HepG2 (cell line): ENCODE measurements around the gene ADGRF1. TPM values are rescaled to one million over a fixed set of nuclear protein-coding genes. Genes with fewer than 3 reads are reported as not detected.
A peak's percentile ranks its signal among the peaks of the same experiment; 100 is the strongest.

Experiments used
- ARID2 ChIP-seq: sonication (generic); formaldehyde crosslinking; IDR thresholded peaks from 2 replicates; pipeline ENCODE4 v1.8.1; 2022; ENCODE audit warnings: mild to moderate bottlenecking, missing genetic modification reagents, borderline replicate concordance
- ATAD3A ChIP-seq: sonication (generic); formaldehyde crosslinking; IDR thresholded peaks from 2 replicates; pipeline ENCODE4 v1.4.0; 2020; ENCODE audit warnings: missing genetic modification reagents
- ATF7 ChIP-seq, 2 experiments: fragments of 450-650 bp in 1 of 2; sonication (generic) in 1 of 2; formaldehyde crosslinking in 1 of 2; IDR thresholded peaks; 2 replicates each; pipeline versions ENCODE4 v1.4.0 to v1.6.1; 2016 to 2020; ENCODE audit warnings: antibody characterized with exemption in 1 of 2, mild to moderate bottlenecking in 1 of 2, missing genetic modification reagents in 1 of 2
- ETS1 ChIP-seq: sonication (generic); formaldehyde crosslinking; IDR thresholded peaks from 2 replicates; pipeline ENCODE4 v1.4.0; 2020; ENCODE audit warnings: missing genetic modification reagents
- FOXO1 ChIP-seq: sonication (generic); formaldehyde crosslinking; IDR thresholded peaks from 2 replicates; pipeline ENCODE4 v1.4.0; 2020; ENCODE audit warnings: missing genetic modification reagents
- HNRNPLL ChIP-seq: fragments of 200-400 bp; formaldehyde crosslinking; IDR thresholded peaks from 2 replicates; pipeline ENCODE4 v1.6.1; 2017; ENCODE audit warnings: mild to moderate bottlenecking, low read depth, low read length; ENCODE audit not compliant: poor library complexity, severe bottlenecking
- HOXA3 ChIP-seq: sonication (generic); formaldehyde crosslinking; IDR thresholded peaks from 2 replicates; pipeline ENCODE4 v1.5.0; 2020; ENCODE audit warnings: missing genetic modification reagents
- JARID2 ChIP-seq: sonication (generic); formaldehyde crosslinking; IDR thresholded peaks from 2 replicates; pipeline ENCODE4 v1.8.1; 2023; ENCODE audit warnings: missing genetic modification reagents, inconsistent platforms; ENCODE audit not compliant: insufficient replicate concordance
- JUN ChIP-seq: sonication (generic); formaldehyde crosslinking; IDR thresholded peaks from 2 replicates; pipeline ENCODE4 v1.4.0; 2020; ENCODE audit warnings: mild to moderate bottlenecking, missing genetic modification reagents
- KDM1A ChIP-seq: IDR thresholded peaks from 2 replicates; pipeline ENCODE4 v1.6.1; 2016; ENCODE audit warnings: missing compliant biosample characterization
- NR2F2 ChIP-seq: IDR thresholded peaks from 2 replicates; pipeline ENCODE4 v1.6.1; 2012; ENCODE audit warnings: low read depth, inconsistent platforms, borderline replicate concordance
- PLRG1 ChIP-seq: fragments of 450-650 bp; conservative IDR thresholded peaks from 2 replicates; pipeline ENCODE4 v1.6.1; 2016
- SMARCC2 ChIP-seq: fragments of 450-650 bp; IDR thresholded peaks from 2 replicates; pipeline ENCODE4 v1.6.1; 2017; ENCODE audit warnings: antibody characterized with exemption, mild to moderate bottlenecking
- TMF1 ChIP-seq: sonication (generic); formaldehyde crosslinking; IDR thresholded peaks from 2 replicates; pipeline ENCODE4 v1.8.1; 2022; ENCODE audit warnings: low read depth, missing genetic modification reagents
- TRIM24 ChIP-seq: sonication (generic); formaldehyde crosslinking; IDR thresholded peaks from 2 replicates; pipeline ENCODE4 v1.8.0; 2022; ENCODE audit warnings: mild to moderate bottlenecking, missing genetic modification reagents
- YEATS2 ChIP-seq: sonication (generic); formaldehyde crosslinking; IDR thresholded peaks from 2 replicates; pipeline ENCODE4 v1.4.0; 2020; ENCODE audit warnings: missing genetic modification reagents, borderline replicate concordance
- ZFP36 ChIP-seq: fragments of 150-350 bp; IDR thresholded peaks from 2 replicates; pipeline ENCODE4 v1.6.1; 2018; ENCODE audit warnings: borderline replicate concordance, low read length, low read depth; ENCODE audit not compliant: partially characterized antibody
- ZFY ChIP-seq: sonication (generic); formaldehyde crosslinking; IDR thresholded peaks from 2 replicates; pipeline ENCODE4 v1.4.0; 2020; ENCODE audit warnings: missing genetic modification reagents
- ZNF251 ChIP-seq: sonication (generic); formaldehyde crosslinking; IDR thresholded peaks from 2 replicates; pipeline ENCODE4 v1.9.0; 2021; ENCODE audit warnings: mild to moderate bottlenecking, missing genetic modification reagents
- ZNF264 ChIP-seq: sonication (generic); formaldehyde crosslinking; IDR thresholded peaks from 2 replicates; pipeline ENCODE4 v1.4.0; 2020; ENCODE audit warnings: missing genetic modification reagents
- ZNF350 ChIP-seq: sonication (generic); formaldehyde crosslinking; IDR thresholded peaks from 2 replicates; pipeline ENCODE4 v1.4.0; 2020; ENCODE audit warnings: mild to moderate bottlenecking, low read depth, missing genetic modification reagents, borderline replicate concordance
- ZNF550 ChIP-seq: sonication (generic); formaldehyde crosslinking; IDR thresholded peaks from 2 replicates; pipeline ENCODE4 v1.4.0; 2020; ENCODE audit warnings: mild to moderate bottlenecking, missing genetic modification reagents, borderline replicate concordance
- ZNF589 ChIP-seq: sonication (generic); formaldehyde crosslinking; conservative IDR thresholded peaks from 2 replicates; pipeline ENCODE4 v1.8.0; 2022; ENCODE audit warnings: mild to moderate bottlenecking, moderate library complexity, missing genetic modification reagents
- ZNF772 ChIP-seq: sonication (generic); formaldehyde crosslinking; IDR thresholded peaks from 2 replicates; pipeline ENCODE4 v1.5.0; 2020; ENCODE audit warnings: mild to moderate bottlenecking, missing genetic modification reagents
- ZNF878 ChIP-seq: sonication (generic); formaldehyde crosslinking; IDR thresholded peaks from 2 replicates; pipeline ENCODE4 v1.8.1; 2023; ENCODE audit warnings: mild to moderate bottlenecking, missing genetic modification reagents, moderate library complexity
- ZSCAN25 ChIP-seq: sonication (generic); formaldehyde crosslinking; IDR thresholded peaks from 2 replicates; pipeline ENCODE4 v1.8.0; 2022; ENCODE audit warnings: mild to moderate bottlenecking, missing genetic modification reagents
- polyA plus RNA-seq, 8 experiments: library from polyadenylated mRNA; depleted of rRNA in 3 of 8; stranded (reverse) in 7 of 8; unstranded in 1 of 8; fragments of >200 nt; fragmentation: Illumina TruSeq in 4 of 8; extraction: Trizol in 4 of 8; gene quantifications; 2 replicates each; pipeline versions ENCODE4 v1.2.1 to v1.2.3, GENCODE V29; 2011 to 2016; ENCODE audit warnings: low read depth in 4 of 8, missing spikeins in 1 of 8, mixed read lengths in 1 of 8; ENCODE audit not compliant: insufficient read depth in 1 of 8
- total RNA-seq, 5 experiments: library from RNA; depleted of rRNA; stranded (reverse); fragments of >200 nt; fragmentation: Illumina TruSeq; extraction: Trizol; gene quantifications; 2 replicates each; pipeline ENCODE4 v1.2.3, GENCODE V29; 2016; ENCODE audit warnings: low read depth in 1 of 5
- TF ChIP-seq, protein P1 (sequence below): IDR thresholded peaks from 2 replicates; pipeline ENCODE4 v1.6.1; 2016; ENCODE audit warnings: mild to moderate bottlenecking, missing biosample characterization, missing genetic modification reagents
- TF ChIP-seq, protein P2 (sequence below): sonication (generic); formaldehyde crosslinking; IDR thresholded peaks from 2 replicates; pipeline ENCODE4 v1.5.0; 2020; ENCODE audit warnings: mild to moderate bottlenecking, missing genetic modification reagents
- TF ChIP-seq, protein P3 (sequence below): sonication (generic); formaldehyde crosslinking; IDR thresholded peaks from 2 replicates; pipeline ENCODE4 v1.4.0; 2020; ENCODE audit warnings: missing genetic modification reagents; ENCODE audit errors: not compliant biosample characterization

The ADGRF1 gene
- total and polyA plus RNA-seq, 2 of the 13 experiments (the other 11 are each of a cell fraction or from before 2014, with no cell fraction given), result not detected

- no peak for TF ChIP-seq ZNF550 (CRISPR knock-in tag)
- TF ChIP-seq ATF7 (IDR thresholded peaks at IDR 0.05), result peak; percentile 33; the same call in 1 of the 2 replicates
- no peak for TF ChIP-seq ATF7 (CRISPR knock-in tag; IDR thresholded peaks at IDR 0.05)
- peak; percentile 90 for TF ChIP-seq FOXO1 (CRISPR knock-in tag)
- peak; percentile 88; the same call in 1 of the 2 replicates for TF ChIP-seq ZNF772 (CRISPR knock-in tag)
- TF ChIP-seq JUN (CRISPR knock-in tag), result no peak
- TF ChIP-seq YEATS2 (CRISPR knock-in tag), result no peak
- no peak for TF ChIP-seq TMF1 (CRISPR knock-in tag)
- no peak for TF ChIP-seq PLRG1
- no peak for TF ChIP-seq ZFP36
- TF ChIP-seq, protein P1, sequence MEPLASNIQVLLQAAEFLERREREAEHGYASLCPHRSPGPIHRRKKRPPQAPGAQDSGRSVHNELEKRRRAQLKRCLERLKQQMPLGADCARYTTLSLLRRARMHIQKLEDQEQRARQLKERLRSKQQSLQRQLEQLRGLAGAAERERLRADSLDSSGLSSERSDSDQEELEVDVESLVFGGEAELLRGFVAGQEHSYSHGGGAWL (CRISPR knock-in tag), result 0 out of 2 replicates have a peak, but pooled peaks have one; percentile 30
- TF ChIP-seq HNRNPLL, result no peak
- TF ChIP-seq JARID2 (CRISPR knock-in tag), result no peak
- TF ChIP-seq ZNF878 (CRISPR knock-in tag), result peak; percentile 54; the same call in 1 of the 2 replicates
- TF ChIP-seq SMARCC2, result no peak
- TF ChIP-seq ZFY (CRISPR knock-in tag), result peak; percentile 53
- 0 out of 2 replicates have a peak, but pooled peaks have one; percentile 47 for TF ChIP-seq TRIM24 (CRISPR knock-in tag)
- TF ChIP-seq ATAD3A, result no peak
- no peak for TF ChIP-seq ZNF251 (CRISPR knock-in tag)
- no peak for TF ChIP-seq ARID2 (CRISPR knock-in tag)
- no peak for TF ChIP-seq ETS1 (CRISPR knock-in tag)
- TF ChIP-seq ZSCAN25 (CRISPR knock-in tag), result no peak
- peak; percentile 89 for TF ChIP-seq KDM1A (CRISPR knock-in tag)
- TF ChIP-seq ZNF350 (CRISPR knock-in tag), result no peak
- peak; percentile 64; the same call in 1 of the 2 replicates for TF ChIP-seq NR2F2
- peak; percentile 89 for TF ChIP-seq HOXA3
- TF ChIP-seq, protein P2, sequence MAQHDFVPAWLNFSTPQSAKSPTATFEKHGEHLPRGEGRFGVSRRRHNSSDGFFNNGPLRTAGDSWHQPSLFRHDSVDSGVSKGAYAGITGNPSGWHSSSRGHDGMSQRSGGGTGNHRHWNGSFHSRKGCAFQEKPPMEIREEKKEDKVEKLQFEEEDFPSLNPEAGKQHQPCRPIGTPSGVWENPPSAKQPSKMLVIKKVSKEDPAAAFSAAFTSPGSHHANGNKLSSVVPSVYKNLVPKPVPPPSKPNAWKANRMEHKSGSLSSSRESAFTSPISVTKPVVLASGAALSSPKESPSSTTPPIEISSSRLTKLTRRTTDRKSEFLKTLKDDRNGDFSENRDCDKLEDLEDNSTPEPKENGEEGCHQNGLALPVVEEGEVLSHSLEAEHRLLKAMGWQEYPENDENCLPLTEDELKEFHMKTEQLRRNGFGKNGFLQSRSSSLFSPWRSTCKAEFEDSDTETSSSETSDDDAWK, result no peak
- TF ChIP-seq ZNF589 (CRISPR knock-in tag), result no peak
- TF ChIP-seq ZNF264 (CRISPR knock-in tag), result peak; percentile 75; the same call in 1 of the 2 replicates
- TF ChIP-seq, protein P3, sequence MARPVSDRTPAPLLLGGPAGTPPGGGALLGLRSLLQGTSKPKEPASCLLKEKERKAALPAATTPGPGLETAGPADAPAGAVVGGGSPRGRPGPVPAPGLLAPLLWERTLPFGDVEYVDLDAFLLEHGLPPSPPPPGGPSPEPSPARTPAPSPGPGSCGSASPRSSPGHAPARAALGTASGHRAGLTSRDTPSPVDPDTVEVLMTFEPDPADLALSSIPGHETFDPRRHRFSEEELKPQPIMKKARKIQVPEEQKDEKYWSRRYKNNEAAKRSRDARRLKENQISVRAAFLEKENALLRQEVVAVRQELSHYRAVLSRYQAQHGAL, result no peak
Observed at GRCh38 chr6:47075741-47076421, 33.7 kb upstream of the ADGRF1 start (continued).
